OCI-LY7 (cell line): ENCODE results near the gene NIT1.

Experiments used
- CTCF ChIP-seq: fragments of 200-600 bp; sonication (generic); conservative IDR thresholded peaks from 2 replicates; pipeline ENCODE4 v1.5.1; 2014; ENCODE audit warnings: mild to moderate bottlenecking, antibody characterized with exemption, low read length, moderate library complexity, mixed read lengths
- EZH2phosphoT487 ChIP-seq: fragments of 200-600 bp; sonication (generic); IDR thresholded peaks from 2 replicates; pipeline ENCODE4 v1.6.1; 2018; ENCODE audit warnings: low read depth, borderline replicate concordance, mild to moderate bottlenecking, mixed run types, antibody characterized with exemption, low read length, moderate library complexity, mixed read lengths

- TF ChIP-seq CTCF (no peak), EZH2phosphoT487 (no peak)
Observed at GRCh38 chr1:161095230-161095629, 22.7 kb upstream of the NIT1 start.
